ENCODE data around the gene MFRP.

Gene MFRP

GRCh38 chr11:119306373-119306890 lies 40.1 kb downstream of the MFRP start:
- H3K79me2 ChIP-seq (ENCODE audit: insufficient read depth, low read depth) = no peaks in the 10 kb centered on the region

GRCh38 chr11:119305556-119306372 lies 40.7 kb downstream of the MFRP start:
- no peaks in the 10 kb centered on the region for H3K4me1 ChIP-seq (ENCODE audit: low read depth, poor library complexity, severe bottlenecking)
- H2AFZ ChIP-seq (ENCODE audit: low read depth) = no peak overlapping the region
- no peak overlapping the region for H3K9ac ChIP-seq
- H3K36me3 ChIP-seq (ENCODE audit: insufficient read depth) = no peaks in the 10 kb centered on the region
- no peak overlapping the region for H3K4me2 ChIP-seq
- no peaks in the 10 kb centered on the region for H4K20me1 ChIP-seq (ENCODE audit: insufficient read depth)
- H3K79me2 ChIP-seq (ENCODE audit: insufficient read depth, low read depth) = no peaks in the 10 kb centered on the region
- H3K27ac ChIP-seq = no peak overlapping the region
- no peak for TF ChIP-seq CTCF (conservative IDR thresholded peaks at IDR 0.05; ENCODE audit: low read depth, low read length)
- H3K27me3 ChIP-seq (ENCODE audit: insufficient read depth, low read depth) = no peaks in the 10 kb centered on the region
- H3K4me3 ChIP-seq (IDR thresholded peaks at IDR 0.05; ENCODE audit: insufficient read depth, low read depth, low read length) = no peak overlapping the region

More at GRCh38 chr11:119306373-119306890, 40.1 kb downstream of the MFRP start:
- no peaks in the 10 kb centered on the region for H4K20me1 ChIP-seq (ENCODE audit: insufficient read depth)
- no peak overlapping the region for H3K27ac ChIP-seq
- H3K4me2 ChIP-seq = no peak overlapping the region
- H3K36me3 ChIP-seq (ENCODE audit: insufficient read depth) = no peaks in the 10 kb centered on the region
- H3K4me1 ChIP-seq (ENCODE audit: low read depth, poor library complexity, severe bottlenecking) = no peaks in the 10 kb centered on the region
- no peak for TF ChIP-seq CTCF (conservative IDR thresholded peaks at IDR 0.05; ENCODE audit: low read depth, low read length)
- H2AFZ ChIP-seq (ENCODE audit: low read depth) = no peak overlapping the region
- H3K4me3 ChIP-seq (IDR thresholded peaks at IDR 0.05; ENCODE audit: insufficient read depth, low read depth, low read length) = no peak overlapping the region
- no peaks in the 10 kb centered on the region for H3K27me3 ChIP-seq (ENCODE audit: insufficient read depth, low read depth)
- H3K9ac ChIP-seq = no peak overlapping the region

- Histone ChIP-seq H3K4me1 (ENCODE audit: low read depth, poor library complexity, severe bottlenecking) (no peaks in the 10 kb centered on the region), H3K9ac (no peak overlapping the region), H4K20me1 (ENCODE audit: insufficient read depth) (no peaks in the 10 kb centered on the region), H3K79me2 (ENCODE audit: insufficient read depth, low read depth) (no peaks in the 10 kb centered on the region), H3K27me3 (ENCODE audit: insufficient read depth, low read depth) (no peaks in the 10 kb centered on the region), H2AFZ (ENCODE audit: low read depth) (no peak overlapping the region), H3K27ac (no peak overlapping the region), H3K36me3 (ENCODE audit: insufficient read depth) (no peaks in the 10 kb centered on the region), H3K4me2 (no peak overlapping the region), H3K4me3 (IDR thresholded peaks at IDR 0.05; ENCODE audit: insufficient read depth, low read depth, low read length) (no peak overlapping the region)
- TF ChIP-seq CTCF (conservative IDR thresholded peaks at IDR 0.05; ENCODE audit: low read depth, low read length) = no peak
Measured at GRCh38 chr11:119303227-119303718, 43.2 kb downstream of the MFRP start.

GRCh38 chr11:119300198-119300964 lies 46.1 kb downstream of the MFRP start:
- H2AFZ ChIP-seq (ENCODE audit: low read depth) = no peak overlapping the region
- H3K27me3 ChIP-seq (ENCODE audit: insufficient read depth, low read depth) = no peaks in the 10 kb centered on the region
- no peaks in the 10 kb centered on the region for H4K20me1 ChIP-seq (ENCODE audit: insufficient read depth)
- no peak overlapping the region for H3K4me3 ChIP-seq (IDR thresholded peaks at IDR 0.05; ENCODE audit: insufficient read depth, low read depth, low read length)
- no peaks in the 10 kb centered on the region for H3K79me2 ChIP-seq (ENCODE audit: insufficient read depth, low read depth)
- H3K36me3 ChIP-seq (ENCODE audit: insufficient read depth) = no peaks in the 10 kb centered on the region
- no peak overlapping the region for H3K4me2 ChIP-seq
- TF ChIP-seq CTCF (conservative IDR thresholded peaks at IDR 0.05; ENCODE audit: low read depth, low read length) = no peak
- H3K9ac ChIP-seq = no peak overlapping the region
- no peak overlapping the region for H3K27ac ChIP-seq
- no peaks in the 10 kb centered on the region for H3K4me1 ChIP-seq (ENCODE audit: low read depth, poor library complexity, severe bottlenecking)
